Breast epithelium (tissue), 4 donors: Measurements from ENCODE around the gene CPO. TPM values are rescaled to one million over a fixed set of nuclear protein-coding genes. Genes with fewer than 3 reads are reported as not detected.

Source experiments
- DNase-seq, 2 donors: peaks; one replicate each; pipeline ENCODE4 v3.0.0-alpha.2; 2019; ENCODE audit warnings: low spot score in 2 of 2
- H3K27ac ChIP-seq, 2 donors: fragments of 200-600 bp; sonication (generic) in 1 of 2; one replicate each; pipeline ENCODE4 v1.5.1; 2016 to 2019; ENCODE audit warnings: mild to moderate bottlenecking in 1 of 2
- H3K27me3 ChIP-seq, 2 donors: fragments of 200-600 bp; sonication (generic) in 1 of 2; one replicate each; pipeline versions ENCODE4 v1.5.1 to v1.6.0; 2017 to 2019; ENCODE audit warnings: control low read depth in 1 of 2, mild to moderate bottlenecking in 1 of 2
- H3K36me3 ChIP-seq: fragments of 200-600 bp; one replicate; pipeline ENCODE4 v1.5.1; 2019
- H3K4me1 ChIP-seq, 2 donors: fragments of 200-600 bp; sonication (generic); one replicate each; pipeline ENCODE4 v1.5.1; 2016 to 2019; ENCODE audit warnings: control low read depth in 1 of 2
- H3K4me3 ChIP-seq, 3 donors: fragments of 200-600 bp; sonication (generic); 1 replicate in 2 of 3; 2 replicates in 1 of 3; pipeline ENCODE4 v1.5.1; 2016 to 2019; ENCODE audit warnings: mild to moderate bottlenecking in 3 of 3, moderate library complexity in 2 of 3
- H3K9me3 ChIP-seq, 2 donors: fragments of 200-600 bp; sonication (generic) in 1 of 2; one replicate each; pipeline ENCODE4 v1.5.1; 2016 to 2019; ENCODE audit warnings: control low read depth in 1 of 2
- POLR2A ChIP-seq: fragments of 450-650 bp; IDR thresholded peaks from one replicate; pipeline ENCODE4 v1.6.1; 2016; ENCODE audit warnings: antibody characterized with exemption, mild to moderate bottlenecking, moderate library complexity
- POLR2AphosphoS5 ChIP-seq, 3 donors: sonication (generic); formaldehyde crosslinking; IDR thresholded peaks; one replicate each; pipeline ENCODE4 v1.6.1; 2017; ENCODE audit warnings: antibody characterized with exemption in 3 of 3
- intact Hi-C: fragments of 100-400 bp; cut with DNase I; formaldehyde crosslinking; loops from one replicate; pipeline ENCODE4 v1.15.1; 2023; ENCODE audit warnings: low total_unique reads
- total RNA-seq, 3 donors: library from RNA; depleted of rRNA; stranded (reverse); fragments of >200 nt; gene quantifications; one replicate each; pipeline ENCODE4 v1.1.0, GENCODE V29; 2016
- TF ChIP-seq, protein P1 (sequence below), 3 donors: fragments of 450-650 bp; IDR thresholded peaks; one replicate each; pipeline ENCODE4 v1.5.1; 2016 to 2017; ENCODE audit warnings: antibody characterized with exemption in 3 of 3, mild to moderate bottlenecking in 3 of 3, moderate library complexity in 3 of 3

CPO gene
- total RNA-seq, 3 donors from 2014 or later, result 0.66 to 1.6 (median 0.96) TPM

DNA sequence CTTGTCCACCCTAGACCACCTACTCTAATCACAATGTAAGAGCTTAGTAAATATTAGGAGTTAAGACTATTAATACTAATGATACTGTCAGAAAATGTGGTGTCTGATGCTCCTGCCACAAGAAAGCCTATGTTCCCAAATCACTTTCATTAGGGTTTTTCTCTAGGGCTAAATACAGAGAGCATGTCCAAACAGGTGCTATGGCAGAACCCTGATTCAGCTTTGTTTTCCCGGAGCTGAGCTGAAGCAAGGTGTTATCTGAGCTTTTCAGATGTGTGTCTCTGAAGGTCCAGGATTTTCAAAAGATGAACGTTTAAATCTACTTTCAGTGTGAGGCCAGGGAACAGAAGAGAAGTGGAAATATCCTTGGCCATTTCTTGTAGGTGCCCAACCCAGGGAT, 40.6 kb downstream of the CPO start:
- intact Hi-C loops, result no loop called here
- H3K36me3 ChIP-seq, result no peaks in the 10 kb centered on the region
- DNase-seq, result no peak

GRCh38 chr2:206980413-206980812, 41.1 kb downstream of the CPO start:
- no peak overlapping the region for H3K4me3 ChIP-seq
- no peak for TF ChIP-seq POLR2AphosphoS5 (IDR thresholded peaks at IDR 0.05)
- TF ChIP-seq, protein P1, sequence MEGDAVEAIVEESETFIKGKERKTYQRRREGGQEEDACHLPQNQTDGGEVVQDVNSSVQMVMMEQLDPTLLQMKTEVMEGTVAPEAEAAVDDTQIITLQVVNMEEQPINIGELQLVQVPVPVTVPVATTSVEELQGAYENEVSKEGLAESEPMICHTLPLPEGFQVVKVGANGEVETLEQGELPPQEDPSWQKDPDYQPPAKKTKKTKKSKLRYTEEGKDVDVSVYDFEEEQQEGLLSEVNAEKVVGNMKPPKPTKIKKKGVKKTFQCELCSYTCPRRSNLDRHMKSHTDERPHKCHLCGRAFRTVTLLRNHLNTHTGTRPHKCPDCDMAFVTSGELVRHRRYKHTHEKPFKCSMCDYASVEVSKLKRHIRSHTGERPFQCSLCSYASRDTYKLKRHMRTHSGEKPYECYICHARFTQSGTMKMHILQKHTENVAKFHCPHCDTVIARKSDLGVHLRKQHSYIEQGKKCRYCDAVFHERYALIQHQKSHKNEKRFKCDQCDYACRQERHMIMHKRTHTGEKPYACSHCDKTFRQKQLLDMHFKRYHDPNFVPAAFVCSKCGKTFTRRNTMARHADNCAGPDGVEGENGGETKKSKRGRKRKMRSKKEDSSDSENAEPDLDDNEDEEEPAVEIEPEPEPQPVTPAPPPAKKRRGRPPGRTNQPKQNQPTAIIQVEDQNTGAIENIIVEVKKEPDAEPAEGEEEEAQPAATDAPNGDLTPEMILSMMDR (IDR thresholded peaks at IDR 0.05), result no peak
- TF ChIP-seq POLR2A, result no peak
- intact Hi-C loops, result no loop called here

More for the DNA sequence above, 40.6 kb downstream of the CPO start:
- TF ChIP-seq, protein P1 (IDR thresholded peaks at IDR 0.05), result no peak
- TF ChIP-seq POLR2AphosphoS5 (IDR thresholded peaks at IDR 0.05), result no peak
- no peak for TF ChIP-seq POLR2A
- Histone ChIP-seq H3K4me1 (no peaks in the 10 kb centered on the region), H3K4me3 (no peak overlapping the region), H3K27me3 (no peaks in the 10 kb centered on the region), H3K27ac (no peak overlapping the region), H3K9me3 (no peaks in the 10 kb centered on the region)

DNA sequence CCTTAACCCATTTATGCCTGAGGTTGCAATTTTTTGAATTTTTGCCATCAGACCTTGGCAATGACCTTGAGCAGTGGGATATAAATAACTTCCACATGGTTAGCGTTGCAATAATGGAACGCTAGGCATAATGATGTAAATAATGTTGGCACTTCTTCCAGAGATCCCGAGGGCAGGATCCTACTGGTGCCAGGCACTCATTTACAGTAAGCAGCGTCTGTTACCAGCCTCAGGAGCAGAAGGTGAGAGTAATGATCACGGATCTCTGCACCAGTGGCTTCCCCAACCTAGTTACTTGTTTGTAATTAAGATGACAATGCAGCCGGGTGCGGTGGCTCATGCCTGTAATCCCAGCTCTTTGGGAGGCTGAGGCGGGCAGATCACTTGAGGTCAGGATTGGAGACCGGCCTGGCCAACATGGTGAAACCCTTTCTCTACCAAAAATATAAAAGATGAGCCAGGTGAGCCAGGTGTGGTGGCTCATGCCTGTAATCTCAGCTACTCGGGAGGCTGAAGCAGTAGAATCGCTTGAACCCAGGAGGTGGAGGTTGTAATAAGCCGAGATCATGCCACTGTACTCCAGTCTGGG, 41.9 kb downstream of the CPO start:
- intact Hi-C loops, result no loop called here
- no peaks in the 10 kb centered on the region for H3K4me1 ChIP-seq
- H3K9me3 ChIP-seq, result no peaks in the 10 kb centered on the region
- no peaks in the 10 kb centered on the region for H3K36me3 ChIP-seq
- H3K27me3 ChIP-seq, result no peaks in the 10 kb centered on the region
- no peak overlapping the region for H3K4me3 ChIP-seq
- TF ChIP-seq POLR2A (no peak), POLR2AphosphoS5 (IDR thresholded peaks at IDR 0.05) (no peak)
- TF ChIP-seq, protein P1 (IDR thresholded peaks at IDR 0.05), result no peak
- H3K27ac ChIP-seq, result no peak overlapping the region
- no peak for DNase-seq

More at GRCh38 chr2:206980413-206980812, 41.1 kb downstream of the CPO start:
- no peaks in the 10 kb centered on the region for H3K36me3 ChIP-seq
- DNase-seq, result no peak
- H3K4me1 ChIP-seq, result no peaks in the 10 kb centered on the region
- no peaks in the 10 kb centered on the region for H3K27me3 ChIP-seq
- no peak overlapping the region for H3K27ac ChIP-seq
- no peaks in the 10 kb centered on the region for H3K9me3 ChIP-seq

GRCh38 chr2:206981739-206982340, 42.5 kb downstream of the CPO start:
- Histone ChIP-seq H3K4me3 (no peak overlapping the region), H3K4me1 (no peaks in the 10 kb centered on the region), H3K27me3 (no peaks in the 10 kb centered on the region), H3K36me3 (no peaks in the 10 kb centered on the region), H3K9me3 (no peaks in the 10 kb centered on the region), H3K27ac (no peak overlapping the region)
- TF ChIP-seq, protein P1 (IDR thresholded peaks at IDR 0.05), result peak in 2 of 3 donors; percentile 62 to 68
- no peak for TF ChIP-seq POLR2A
- TF ChIP-seq POLR2AphosphoS5 (IDR thresholded peaks at IDR 0.05), result peak in 1 of 3 donors; percentile 46
- intact Hi-C loops, result no loop called here
- DNase-seq, result peak; percentile 67 to 75

GRCh38 chr2:206982360-206982955, 43.1 kb downstream of the CPO start:
- intact Hi-C loops, result no loop called here
- H3K4me3 ChIP-seq, result no peak overlapping the region
- DNase-seq, result no peak
- H3K27ac ChIP-seq, result no peak overlapping the region
- no peaks in the 10 kb centered on the region for H3K27me3 ChIP-seq
- TF ChIP-seq POLR2A (no peak), POLR2AphosphoS5 (IDR thresholded peaks at IDR 0.05) (no peak)
- TF ChIP-seq, protein P1 (IDR thresholded peaks at IDR 0.05), result no peak
- no peaks in the 10 kb centered on the region for H3K36me3 ChIP-seq
- no peaks in the 10 kb centered on the region for H3K9me3 ChIP-seq
- no peaks in the 10 kb centered on the region for H3K4me1 ChIP-seq
